ENCODE measurements around the gene HAND2.

HAND2 gene

GRCh38 chr4:173535957-173536356 lies 5.9 kb upstream of the HAND2 start:
- DNase-seq = no peak

- DNase-seq = no peak
Measured at GRCh38 chr4:173535165-173535902, 5.3 kb upstream of the HAND2 start.

DNA sequence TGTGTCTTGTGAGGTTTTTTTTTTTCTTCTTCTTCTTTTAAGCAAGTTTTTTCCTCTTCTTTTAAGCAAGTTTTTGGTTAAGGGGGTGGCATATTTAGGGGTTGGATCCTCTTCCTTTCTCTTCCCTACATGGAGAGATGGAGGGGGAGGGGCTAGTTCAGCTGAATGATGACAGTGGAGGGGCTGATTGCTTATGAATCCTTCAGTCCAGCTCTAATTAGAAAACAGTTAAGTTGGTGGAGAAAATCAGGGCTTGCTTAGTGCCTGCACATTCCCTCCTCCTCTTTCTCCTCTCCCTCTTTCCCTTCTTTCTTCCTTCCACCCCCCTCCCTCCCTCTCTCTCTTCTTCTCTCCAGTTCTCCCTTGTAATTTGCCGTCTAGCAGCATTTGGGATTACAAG lies 4.4 kb upstream of the HAND2 start:
- no peak for DNase-seq

GRCh38 chr4:173532725-173533511 lies 2.9 kb upstream of the HAND2 start:
- no peak for DNase-seq

DNA sequence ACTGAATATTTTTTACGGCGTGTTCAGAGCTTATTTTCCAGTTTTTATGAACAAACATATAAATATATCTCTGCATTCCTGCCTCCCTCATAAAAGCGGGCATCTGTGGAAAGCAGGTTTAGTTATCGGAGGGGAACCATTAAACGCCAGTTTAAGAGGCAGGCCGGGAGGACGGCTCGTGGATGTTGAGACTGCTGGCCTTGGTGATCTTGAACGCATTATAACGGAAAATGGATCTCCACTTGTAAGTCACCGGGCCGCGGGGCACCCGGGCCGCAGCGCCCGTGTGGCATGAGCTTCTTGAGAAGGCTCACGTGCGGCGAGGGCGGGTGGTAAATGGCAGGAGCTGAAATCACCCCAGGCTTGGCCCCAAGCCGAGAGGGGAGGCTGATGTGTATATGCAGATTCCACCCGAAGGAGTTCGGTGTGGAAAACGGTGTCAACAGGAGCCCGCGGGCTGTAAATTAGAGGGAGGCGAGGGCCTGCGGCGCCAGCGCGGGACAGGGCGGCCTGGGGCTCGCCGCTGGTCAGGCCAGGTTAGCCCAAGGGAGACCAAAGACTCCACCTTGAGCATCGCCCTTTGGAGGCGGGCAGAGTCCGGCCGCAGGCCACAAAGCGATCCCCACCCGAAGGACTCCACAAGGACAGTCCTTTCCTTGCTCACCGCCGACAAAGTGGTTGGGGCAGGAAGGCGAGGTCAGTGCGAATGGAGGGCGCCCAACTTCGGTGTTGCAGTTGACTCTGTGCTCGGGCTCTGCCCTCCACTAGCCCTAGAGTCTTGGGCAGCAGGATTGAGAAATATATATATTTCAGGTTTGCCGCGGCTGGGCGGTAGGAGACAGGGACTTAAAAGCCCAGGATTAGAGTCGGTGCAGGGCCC lies 1.3 kb upstream of the HAND2 start:
- DNase-seq = no peak

DNA sequence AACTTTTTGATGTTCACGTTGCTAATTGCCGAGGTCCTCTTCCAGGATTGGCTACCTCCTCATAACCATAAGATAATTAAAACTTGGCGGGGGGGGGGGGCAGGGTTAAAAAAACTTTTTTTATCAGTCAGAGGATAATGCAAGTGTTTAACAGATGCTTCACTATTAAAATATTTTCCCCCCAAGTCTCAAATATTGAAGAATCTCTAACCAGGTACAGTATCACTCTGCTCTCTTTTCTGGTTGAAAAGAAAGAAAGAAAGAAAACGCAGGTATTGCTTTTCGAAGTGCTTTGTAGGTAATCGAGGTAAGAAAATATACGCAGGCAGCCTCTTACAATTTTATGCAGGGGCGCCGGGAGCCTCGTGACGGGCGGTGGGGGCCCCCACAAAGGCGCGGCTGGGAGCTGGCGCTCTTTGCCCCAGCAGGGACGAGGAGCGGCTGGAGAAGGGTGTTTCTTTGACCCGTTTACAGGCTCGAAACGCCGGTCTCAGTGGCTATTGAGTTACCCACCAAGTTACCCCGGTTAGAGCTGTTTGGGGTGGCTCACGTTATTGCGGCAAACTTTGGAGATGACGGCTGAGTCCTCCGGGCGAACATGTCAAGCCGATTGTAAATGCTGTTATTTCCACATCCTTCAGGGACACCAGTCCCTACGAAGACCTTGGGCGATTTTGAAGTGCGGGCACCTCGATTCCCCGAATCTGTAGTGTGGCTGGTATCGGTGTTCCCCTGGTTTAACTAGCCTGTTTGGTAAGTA lies 477 bp upstream of the HAND2 start:
- no peak for DNase-seq

DNA sequence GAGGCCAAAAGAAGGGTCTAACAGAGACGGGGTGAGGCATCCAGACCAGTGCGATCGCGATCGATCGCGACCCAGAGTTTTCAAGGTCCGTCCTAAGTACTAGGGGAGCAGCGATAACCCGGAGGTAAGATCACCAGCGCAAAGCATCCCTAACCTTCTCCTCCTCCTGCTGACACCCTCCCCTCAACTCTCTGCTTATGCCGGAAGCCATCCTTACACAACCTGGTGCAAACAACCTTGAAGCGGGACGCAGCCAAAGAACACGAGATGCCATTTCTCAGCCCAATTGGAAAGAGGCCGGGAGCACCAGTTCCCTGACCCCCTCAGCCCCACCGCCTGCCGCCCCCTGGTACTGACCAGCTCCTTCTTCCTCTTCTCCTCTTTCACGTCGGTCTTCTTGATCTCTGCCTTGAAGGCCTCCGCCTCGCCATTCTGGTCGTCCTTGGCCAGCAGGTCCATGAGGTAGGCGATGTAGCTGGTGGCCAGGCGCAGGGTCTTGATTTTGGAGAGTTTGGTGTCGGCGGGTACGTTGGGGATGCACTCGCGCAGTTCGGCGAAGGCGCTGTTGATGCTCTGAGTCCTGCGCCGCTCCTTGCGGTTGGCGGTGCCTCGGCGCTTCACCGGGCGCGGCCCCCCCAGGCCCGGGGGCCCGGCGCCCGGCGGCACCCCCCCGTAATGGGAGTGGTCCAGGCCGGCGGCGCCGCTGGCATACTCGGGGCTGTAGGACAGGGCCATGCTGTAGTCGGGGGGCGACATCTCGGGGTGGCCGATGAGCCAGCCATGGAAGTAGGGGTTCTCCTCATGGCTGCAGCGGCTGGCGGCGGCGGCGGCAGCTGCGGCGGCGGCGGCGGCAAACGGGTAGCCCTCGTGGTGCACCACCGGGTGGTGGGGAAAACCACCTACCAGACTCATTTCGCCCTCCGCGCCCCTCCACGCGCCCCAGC lies 1.4 kb downstream of the HAND2 start:
- DNase-seq = no peak

DNA sequence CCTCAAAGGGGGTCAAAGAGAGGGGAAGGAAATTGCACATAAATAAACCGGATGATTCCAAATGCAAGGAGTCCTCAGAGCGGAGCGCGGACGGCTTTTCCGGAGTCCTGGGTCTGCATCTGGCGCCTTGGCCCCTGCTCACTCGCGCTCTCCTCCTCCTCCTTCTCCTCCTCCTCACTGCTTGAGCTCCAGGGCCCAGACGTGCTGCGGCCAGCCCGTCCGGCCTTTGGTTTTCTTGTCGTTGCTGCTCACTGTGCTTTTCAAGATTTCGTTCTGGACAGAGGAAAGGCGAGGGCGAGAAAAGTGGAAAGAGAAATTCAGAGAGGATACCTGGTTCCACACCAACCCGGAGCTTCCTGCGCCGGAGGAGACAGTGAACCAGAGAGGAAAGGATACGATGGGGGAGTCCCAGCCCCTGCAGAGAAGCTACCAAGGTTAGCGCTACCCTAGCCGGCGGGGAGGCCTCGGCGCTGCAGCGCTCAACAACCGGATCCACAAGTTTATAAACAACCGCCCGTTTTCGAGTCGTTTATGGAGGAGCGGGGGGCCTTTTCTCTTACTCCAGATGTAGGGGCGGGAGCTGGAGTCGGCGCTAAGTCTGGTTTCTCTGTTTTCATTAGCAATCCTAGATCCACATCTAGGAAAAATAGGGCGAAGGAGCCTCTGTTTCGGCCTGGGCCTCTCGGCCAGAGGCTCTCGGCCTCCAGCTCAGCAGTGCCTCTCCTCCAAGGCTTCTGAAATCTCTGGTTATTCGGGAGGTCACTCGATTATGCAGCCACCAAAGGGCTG lies 2.7 kb downstream of the HAND2 start:
- no peak for DNase-seq

DNA sequence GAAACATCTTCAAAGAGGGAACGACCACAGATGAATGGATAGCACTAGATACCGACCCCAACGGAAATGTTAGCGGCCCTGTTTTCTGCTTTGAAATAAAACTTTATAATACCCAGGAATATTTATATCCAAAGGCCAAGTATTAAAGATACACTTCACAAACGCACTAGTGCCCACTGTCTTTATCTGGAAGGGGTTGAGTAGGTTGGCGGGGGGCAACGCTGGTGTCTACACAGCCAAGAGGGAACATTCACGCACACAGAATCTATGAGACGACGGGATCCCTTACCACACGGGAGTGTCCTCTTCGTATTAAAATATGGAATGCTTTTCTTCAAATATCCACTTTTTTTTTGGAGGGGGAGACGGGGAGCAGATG lies 3.3 kb downstream of the HAND2 start:
- no peak for DNase-seq

- DNase-seq = no peak
Measured at GRCh38 chr4:173526027-173526482, 4.0 kb downstream of the HAND2 start.

GRCh38 chr4:173525118-173526011 lies 4.7 kb downstream of the HAND2 start:
- DNase-seq = no peak

GRCh38 chr4:173524218-173525117 lies 5.6 kb downstream of the HAND2 start:
- DNase-seq = no peak

DNA sequence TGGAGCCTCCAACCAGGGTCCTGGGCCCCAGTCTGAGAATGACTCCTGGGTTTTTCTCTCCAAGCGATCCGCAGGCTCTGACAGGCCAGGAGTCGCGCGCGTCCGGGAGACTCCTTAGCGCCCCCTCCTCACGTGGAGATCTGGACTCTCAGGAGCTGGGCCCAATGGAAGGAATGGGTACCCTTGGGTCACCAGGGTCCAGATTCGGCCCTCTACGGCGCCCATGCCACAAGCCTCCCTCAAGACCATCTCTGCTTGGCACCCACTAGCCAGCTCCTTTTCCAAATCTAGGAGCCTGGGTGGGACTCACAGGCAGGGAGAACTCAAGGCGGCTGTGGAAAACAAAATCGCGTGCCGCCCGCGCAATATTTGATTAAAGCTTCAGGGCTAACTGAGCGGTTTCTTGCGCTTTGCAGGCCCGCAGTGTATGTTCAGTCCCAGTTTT lies 7.1 kb downstream of the HAND2 start:
- DNase-seq = no peak

DNA sequence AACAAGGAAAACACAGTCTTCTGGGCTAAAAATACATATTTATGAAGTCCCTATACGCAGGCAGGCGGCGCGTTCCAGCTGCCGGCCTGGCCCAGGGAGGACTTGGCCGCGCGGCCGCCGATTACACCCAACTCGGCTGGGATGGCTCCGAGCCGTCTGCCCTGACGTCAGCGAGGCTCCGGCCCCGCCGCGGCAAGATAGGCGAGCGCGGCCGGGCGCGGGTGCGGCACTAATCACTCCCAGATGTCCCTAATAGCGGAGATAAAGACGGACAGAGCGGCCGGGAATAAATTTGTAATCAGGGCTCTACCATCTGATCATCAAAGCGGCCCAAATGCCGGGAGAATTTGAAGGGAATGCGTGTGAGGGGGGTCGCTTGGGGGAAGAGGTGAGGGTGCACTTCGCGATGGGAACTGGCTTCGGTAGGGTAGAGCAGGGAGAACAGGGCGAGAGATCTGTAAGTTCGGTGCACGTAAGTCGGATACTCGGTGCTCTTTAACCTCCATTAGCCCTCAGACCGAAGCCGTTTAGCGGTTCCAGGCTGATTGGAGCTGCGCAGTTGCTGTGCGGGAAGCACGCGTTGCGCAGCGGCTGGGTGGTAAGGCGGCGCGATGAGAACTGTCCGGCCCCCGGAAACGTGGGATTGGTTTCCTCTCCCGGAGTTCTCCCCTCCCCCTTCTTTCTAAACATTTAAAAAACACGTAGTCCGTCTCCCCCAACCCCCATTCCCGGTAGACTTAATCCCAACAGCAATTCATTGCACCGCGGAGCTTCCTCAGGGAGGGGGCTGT lies 7.7 kb downstream of the HAND2 start:
- no peak for DNase-seq

DNA sequence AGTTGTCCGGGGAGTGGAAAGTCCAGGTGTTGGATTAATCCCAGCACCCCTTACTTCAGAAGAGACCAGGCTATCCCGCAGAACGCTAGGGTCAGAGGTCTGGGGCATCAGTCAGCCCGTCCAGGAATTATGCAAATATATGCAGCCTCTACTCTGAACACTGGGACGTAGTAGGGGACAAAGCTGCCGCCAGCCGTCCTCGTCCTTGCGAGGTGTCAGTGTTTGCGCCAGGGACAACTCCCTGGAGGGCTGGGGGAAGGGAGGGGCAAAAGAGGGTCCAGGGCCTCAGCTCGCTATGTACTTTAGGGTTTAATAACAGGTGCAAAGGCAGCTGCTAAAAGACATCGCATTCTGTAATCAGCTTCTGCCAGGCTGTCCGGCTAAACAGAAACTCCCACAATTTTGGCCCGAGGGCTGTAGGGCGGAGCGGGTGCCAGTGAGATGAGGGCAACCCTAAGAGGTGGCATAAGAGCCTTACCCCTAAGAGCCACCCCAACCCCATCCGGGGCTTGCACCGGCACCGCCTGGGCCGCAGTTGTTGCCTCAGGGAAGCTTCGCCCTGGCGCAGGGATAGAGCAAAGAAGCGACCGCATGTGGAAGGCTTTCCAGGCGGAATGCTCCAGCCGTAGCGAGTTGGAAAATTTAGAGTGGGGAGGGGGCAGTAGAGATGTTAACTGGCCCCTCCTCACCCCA lies 8.4 kb downstream of the HAND2 start:
- DNase-seq = no peak

DNA sequence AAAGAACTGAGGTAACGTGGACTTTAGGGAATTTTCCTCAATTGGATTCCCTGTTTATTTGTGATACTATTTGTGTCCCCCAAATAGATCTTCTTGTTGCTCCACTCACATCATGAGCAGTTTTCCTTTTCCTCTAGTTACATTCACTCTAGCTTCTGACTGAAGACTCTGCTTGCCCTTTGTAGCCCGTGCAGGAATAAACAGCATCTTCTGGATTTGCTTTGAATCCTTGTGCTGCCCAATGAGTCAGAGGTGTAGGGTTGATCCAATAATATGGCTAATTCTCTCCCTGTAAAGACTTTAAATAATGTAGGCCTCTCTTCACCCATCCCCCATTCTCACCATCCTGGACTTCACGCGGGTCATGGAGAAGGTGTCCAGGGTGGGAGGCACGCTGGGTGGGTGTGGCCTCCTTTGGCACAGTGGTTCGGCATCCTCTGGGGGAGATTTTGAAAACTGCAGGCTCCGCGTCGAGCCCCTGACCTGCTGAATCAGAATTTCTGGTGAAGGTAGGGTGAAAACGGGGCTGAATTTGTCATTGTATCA lies 9.0 kb downstream of the HAND2 start:
- no peak for DNase-seq

All from CD4-positive, alpha-beta T cell treated with Interleukin-15 for 1 hour (primary cell).